NCI-H1417 (cell line): ENCODE data around the gene DUS4L.

Experiments
- DNase-seq, 3 experiments: peaks; one replicate each; lab custom pipeline; 2025; lab: John Stamatoyannopoulos, UW

DUS4L gene, protein sequence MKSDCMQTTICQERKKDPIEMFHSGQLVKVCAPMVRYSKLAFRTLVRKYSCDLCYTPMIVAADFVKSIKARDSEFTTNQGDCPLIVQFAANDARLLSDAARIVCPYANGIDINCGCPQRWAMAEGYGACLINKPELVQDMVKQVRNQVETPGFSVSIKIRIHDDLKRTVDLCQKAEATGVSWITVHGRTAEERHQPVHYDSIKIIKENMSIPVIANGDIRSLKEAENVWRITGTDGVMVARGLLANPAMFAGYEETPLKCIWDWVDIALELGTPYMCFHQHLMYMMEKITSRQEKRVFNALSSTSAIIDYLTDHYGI

DNA sequence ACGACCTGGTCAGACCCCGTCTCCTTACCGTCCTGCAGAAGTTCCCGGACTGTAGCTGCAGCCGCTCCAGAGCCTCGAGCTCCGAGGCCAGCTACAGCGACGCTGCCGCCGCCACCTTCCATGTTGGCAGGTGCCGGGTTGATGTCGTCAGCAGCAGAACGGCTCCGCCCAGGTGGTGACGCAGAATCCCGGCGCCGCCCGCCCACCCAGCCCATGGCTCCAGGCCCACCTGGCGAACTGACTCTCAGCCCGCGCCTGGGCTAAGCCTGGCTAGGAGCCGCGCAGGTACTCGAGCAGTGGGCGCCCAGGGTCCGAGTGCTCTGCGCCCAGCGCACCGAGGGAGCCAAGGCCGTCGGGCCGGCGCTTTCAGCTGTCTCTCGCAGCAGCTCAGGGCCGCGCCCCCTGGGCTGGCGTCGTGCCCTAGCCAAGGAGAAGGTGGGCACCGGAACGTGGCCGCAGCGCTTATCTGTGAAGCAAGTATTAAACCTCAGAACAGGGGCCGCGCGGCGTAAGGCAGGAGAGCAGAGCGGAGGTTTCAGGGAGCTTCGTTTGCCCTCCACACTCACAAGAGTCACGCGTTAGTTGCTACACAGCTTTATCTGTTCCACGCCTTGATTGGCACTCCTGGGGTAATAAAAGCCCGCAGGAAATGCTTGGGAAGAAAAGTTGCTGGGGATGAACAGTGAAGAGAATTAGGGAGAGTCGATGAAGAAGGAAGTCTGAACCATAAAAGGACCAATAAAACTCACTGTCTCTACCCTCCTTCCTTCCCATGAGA lies at the start of gene DUS4L, which contains the start of gene COG5:
Gene DUS4L (plus strand): TSS at position 197 of the 778 bp plus-strand sequence. CDS start 3,100 bp downstream, outside the sequence.
Gene COG5 (minus strand): TSS at position 146 of the 778 bp plus-strand sequence. CDS start 24 bp downstream, at position 122.
- DNase-seq, result peak; percentile 89 to 94 (median 93)

DNA sequence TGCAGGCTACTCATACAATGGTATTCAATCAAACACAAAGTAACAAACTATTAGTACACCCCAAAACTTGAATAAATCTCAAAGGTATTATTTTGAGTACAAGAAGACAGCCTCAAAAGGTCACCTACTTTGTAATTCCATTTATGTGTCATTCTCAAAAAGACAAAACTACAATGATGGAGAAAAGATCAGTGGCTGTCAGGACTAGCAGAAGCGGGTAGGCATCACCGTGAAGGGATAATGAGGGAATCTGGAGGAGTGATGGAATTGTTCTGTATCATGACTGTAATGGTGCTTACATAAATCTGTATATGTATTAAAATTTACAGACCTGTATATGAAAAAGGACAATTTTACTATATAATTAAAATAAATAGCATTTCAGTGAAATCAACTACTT lies 37.1 kb upstream of the DUS4L start:
- DNase-seq, result no peak

DNA sequence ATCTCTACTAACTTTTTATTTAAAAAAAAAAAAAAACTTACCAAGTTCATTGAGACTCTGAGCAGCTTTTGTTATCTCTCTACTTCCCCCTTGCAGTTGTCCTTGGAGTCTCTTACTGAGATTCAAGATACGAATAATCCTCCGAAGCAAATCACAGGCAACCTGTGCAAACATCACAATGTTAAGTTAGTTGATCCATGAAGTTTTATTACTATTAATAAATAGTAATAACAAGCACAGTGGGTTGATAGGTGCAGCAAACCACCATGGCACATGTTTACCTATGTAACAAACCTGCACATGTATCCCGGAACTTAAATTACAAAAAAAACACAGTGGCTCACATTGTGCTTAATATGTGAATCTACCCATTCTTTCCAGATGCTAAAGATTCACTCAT lies 36.6 kb upstream of the DUS4L start:
- no peak for DNase-seq

DNA sequence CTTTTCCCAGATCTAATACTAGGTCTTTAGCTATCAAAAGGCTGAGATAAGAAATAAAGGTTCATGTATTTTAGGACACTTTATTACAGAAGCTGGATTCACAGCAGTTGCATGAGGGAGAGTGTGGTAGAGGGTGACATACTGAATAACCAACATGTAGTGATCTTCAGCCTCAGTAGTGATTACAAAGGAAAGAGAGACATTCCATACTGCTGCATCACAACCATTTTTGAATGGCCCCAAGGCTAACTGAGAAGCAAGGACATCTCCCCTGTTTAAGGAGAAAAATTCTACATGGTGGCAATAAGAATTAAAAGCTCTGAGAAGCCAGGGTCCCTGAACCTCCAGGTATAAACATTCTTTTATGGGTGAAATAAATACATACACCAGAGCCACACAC lies 35.3 kb upstream of the DUS4L start:
- no peak for DNase-seq

DNA sequence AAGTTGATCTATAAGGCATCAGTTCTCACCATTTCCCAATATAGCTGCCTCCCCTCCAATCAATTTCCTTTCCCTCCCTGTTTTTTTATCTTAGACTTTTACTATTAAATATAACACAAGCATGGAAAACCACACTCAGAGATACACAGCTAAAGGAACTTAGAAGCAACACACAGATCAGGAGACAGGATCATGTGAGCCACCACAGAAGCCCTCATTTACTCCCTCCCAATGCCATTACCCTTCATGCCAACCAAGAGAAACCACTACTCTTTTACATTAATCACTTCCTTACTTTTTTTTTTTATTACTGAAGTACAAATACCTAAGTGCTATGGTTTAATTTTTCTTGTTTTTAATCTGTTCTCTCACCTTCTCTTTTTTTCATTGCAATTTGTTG lies 33.0 kb upstream of the DUS4L start:
- no peak for DNase-seq

DNA sequence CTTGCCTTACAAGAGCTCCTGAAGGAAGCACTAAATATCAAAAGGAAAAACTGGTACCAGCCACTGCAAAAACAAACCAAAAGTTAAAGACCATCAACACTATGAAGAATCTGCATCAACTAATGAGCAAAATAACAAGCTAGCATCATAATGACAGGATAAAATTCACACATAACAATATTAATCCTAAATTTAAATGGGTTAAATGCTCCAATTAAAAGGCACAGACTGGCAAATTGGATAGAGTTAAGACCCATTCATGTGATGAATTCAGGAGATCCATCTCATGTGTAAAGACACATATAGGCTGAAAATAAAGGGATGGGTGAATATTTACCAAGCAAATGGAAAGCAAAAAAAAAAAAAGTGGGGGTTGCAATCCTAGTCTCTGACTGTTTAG lies 29.6 kb upstream of the DUS4L start:
- DNase-seq, result no peak

DNA sequence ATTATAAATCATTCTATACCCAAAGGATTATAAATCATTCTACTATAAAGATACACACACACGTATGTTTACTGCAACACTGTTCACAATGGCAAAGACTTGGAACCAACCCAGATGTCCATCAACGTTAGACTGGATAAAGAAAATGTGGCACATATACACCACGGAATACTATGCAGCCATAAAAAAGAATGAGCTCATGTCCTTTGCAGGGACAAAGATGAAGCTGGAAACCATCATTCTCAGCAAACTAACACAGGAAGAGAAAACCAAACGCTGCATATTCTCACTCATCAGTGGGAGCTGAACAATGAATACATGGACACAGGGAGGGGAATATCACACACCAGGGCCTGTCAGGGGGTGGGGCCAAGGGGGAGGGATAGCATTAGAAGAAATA lies 26.5 kb upstream of the DUS4L start:
- DNase-seq, result peak in 1 of 3 experiments; percentile 52

DNA sequence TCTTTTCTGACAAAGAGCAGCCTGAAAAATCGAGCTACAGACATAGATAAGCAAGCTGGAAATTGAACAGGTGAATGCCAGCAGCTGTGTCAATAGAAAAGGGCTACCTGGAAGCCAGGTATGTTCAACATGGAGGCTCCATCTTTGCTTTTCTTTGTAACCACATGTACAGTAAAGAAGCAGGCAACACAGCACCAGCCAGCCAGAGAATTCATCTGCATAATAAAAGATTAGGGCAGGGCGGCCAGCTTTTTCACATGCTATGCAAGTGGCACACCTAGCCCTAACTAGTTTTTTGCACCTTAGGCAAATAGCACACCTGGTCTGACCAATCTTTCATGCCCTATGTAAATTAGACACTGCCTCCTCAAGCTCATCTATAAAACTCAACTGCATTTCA lies 25.8 kb upstream of the DUS4L start:
- peak; percentile 53 to 93 (median 74) for DNase-seq

DNA sequence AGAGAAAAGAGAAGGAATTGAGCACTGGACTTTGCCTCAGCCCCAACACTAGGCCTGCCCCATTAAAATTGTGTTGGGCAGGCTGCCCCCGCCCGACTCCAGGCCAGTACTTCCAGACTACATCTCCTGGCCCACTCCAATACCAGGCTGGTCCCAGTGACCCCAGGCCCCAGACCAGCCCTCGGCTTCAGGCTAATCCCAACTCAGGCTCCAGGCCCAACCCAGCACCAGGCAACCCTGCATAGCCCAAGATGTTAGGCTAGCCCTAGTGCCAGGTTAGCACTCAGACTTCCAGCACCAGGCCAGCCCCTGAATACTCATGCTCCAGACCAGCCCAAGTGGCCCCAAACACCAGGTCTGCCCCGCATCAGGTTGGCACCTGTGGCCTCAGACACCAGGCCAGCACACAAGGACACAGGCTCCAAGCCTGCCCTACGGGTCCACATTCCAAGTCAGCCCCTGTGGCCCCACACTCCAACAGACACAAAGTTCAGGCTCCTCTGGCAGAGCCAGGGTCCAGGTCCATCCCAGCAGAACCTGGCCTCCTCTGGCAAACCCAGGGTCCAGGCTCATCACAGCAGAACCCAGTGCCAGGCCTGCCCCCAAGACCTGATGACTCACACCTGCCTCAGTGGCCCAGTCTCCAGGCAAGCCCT lies 20.3 kb upstream of the DUS4L start:
- DNase-seq, result no peak

DNA sequence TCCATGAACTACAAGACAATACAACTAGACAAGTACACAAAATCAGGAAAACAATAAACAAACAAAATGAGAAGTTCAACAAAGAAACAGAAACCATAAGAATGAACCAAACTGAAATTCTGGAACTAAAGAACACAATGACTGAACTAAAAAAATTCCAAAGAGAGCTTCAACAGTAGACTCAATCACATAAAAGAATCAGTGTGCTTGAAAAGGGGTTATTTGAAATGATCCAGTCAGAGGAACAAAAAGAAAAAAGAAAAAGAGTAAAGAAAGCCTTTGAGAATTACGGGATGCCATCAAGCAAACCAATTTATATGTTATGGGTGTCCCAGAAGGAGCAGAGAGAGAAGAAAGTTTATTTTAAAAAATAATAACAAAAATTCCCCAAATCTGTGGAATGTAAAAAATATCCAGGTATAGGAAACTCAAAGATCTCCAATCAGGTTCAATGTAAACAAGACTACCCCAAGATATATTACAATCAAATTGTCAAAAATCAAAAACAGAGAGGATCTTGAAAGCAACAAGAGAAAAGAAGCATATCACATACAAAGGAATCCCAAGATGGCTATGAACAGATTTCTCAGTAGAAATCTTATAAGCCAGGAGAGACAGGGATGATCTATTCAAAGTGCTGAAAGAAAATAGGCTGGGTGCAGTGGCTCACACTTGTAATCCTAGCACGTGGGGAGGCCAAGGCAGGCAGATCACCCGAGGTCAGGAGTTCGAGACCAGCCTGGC lies 18.8 kb upstream of the DUS4L start:
- DNase-seq, result no peak

DNA sequence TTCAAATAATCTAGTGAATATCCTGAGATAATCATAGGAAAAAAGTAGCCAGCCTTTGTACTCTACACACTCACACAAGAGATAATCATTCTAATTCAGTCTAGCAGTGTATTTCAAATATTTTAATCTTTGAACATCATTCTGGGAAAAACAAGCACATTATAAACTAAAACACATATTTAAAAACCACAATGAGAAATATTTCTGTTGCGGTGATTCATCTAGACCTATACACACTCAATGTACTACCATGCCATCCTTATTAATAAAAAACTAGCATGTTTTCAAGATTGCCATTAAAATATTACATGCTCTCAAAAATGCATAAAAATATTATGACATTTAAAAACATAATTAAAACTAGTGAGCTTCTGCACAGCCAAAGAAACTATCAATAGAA lies 11.8 kb upstream of the DUS4L start:
- no peak for DNase-seq

DNA sequence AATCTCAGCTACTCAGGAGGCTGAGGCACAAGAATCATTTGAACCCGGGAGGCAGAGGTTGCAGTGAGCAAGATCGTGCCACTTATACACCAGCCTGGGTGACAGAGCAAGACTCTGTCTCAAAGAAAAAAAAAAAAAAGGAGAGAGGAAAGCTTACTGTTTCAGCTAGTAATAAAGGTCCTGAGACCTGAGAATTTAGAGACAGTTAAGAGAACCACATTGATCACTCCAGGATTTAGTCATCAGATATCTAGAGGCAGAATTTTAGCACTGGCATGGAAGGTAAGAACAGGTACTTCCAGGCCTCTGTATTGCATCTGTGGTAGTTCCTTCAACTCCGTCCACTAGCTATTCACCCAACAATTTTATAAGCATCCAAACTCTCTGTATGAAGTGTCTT lies 7.9 kb upstream of the DUS4L start:
- no peak for DNase-seq

DNA sequence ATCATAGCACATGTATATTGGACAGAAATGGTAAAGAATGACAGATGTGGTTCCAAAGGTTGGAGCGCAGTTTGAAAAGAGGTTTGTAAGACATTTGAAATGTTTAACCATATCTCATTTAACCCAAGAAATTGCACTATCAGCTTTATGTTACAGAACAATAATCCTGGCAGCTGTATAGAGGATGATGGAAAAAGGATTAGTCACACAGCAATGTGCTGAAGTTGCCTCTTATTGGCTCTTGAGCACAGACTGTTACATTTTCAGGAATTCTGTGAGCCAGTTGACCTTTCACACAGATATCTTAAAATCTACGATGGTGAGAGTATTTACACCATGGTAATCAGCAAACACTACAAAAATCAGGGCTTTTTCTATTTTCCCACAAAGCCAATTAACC lies 3.9 kb upstream of the DUS4L start:
- no peak for DNase-seq

DNA sequence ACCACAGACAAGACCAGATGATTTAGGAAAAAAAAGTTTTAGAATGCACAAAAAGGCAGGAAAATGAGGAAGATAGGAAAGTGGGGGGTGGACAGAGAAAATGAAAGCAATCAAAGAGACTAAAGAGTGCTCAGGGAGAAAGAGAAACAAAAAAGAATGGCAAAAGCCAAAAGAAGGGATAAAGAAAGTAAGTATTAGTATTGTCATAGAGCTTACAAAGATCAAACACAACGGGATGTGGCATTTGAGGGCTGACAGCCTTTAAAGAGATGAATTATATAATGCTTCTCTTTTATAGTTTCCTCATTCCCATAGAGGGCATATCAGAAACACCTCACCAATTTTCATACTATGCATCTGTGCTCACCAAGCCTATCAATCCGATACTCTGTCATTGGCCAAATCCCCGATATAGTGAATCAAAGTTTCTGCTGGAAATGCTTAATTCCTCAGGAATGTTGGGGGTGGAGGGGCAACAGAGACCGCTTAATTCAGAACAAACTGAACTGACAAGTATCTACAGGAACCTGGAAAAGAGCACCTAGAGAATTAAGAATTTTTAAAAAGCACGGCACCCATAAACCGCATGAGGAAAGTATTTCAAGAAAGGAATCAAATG lies 2.8 kb upstream of the DUS4L start:
- DNase-seq, result no peak

DNA sequence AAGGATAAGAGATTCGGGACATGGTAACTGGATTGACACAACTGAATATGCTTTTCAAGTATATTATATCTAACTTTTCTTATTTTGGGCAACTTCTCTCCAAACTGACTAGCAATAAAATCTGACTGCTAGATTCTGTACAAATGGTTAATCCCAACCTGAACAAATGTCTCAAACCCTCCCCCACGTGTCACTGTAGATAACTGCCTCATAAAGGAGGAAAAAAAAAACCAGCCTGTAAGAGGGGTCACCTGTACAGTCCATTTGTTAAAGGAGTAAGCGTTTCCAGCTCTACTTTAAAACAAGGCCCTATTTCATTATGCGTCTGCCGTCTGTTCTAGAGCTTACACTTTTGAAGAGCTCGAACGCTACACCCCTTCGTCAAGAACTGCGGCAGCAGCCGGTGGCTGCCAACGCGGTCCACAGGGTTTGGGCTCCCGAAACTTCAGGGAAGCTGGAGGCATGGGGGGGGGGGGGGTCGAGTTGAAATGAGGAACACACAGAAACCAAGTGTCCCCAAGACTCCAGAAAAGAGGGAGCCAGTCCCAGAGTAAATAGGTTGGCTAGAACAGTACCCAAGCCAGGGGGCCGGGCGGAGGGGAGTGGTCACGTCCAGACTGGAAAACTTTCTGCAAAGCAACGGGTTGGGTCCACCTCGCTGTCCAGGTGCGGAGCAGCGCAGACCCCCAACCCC lies 543 bp upstream of the DUS4L start:
- DNase-seq, result peak in 2 of 3 experiments; percentile 28 to 91

DNA sequence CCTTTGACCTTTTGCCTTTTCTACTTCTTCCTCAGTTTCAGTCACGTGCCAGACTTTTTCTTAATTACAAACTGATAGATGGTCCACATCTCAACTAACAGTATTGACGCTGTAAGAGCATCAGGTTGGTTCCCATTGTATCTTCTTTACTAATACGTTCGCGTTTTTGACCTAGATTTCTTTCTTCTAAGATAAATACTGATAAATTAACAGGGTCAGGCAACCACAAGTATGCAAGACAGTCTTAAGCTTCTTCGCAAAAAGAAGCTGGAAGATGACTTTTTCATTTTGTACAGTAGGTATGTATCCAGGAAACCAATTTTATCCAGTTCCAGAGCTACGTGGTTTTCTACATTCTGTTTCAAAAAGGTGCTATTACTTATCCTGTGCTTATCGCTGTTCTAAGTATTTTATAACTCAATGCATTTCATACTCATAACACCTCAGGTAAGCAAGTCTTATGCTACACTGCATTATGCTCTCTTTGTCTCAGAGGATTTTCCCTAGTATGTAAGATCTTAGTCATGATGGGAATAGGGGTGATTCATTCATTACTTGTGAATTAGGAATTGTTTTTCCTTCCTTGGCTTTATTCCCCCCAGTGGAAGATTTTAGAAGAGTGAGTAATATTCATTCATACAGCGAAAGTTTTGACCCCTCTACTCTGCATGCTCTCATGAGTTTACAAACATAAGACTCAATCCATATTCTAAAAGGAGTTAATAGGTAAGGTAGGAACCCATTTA lies 955 bp downstream of the DUS4L start:
- no peak for DNase-seq

DNA sequence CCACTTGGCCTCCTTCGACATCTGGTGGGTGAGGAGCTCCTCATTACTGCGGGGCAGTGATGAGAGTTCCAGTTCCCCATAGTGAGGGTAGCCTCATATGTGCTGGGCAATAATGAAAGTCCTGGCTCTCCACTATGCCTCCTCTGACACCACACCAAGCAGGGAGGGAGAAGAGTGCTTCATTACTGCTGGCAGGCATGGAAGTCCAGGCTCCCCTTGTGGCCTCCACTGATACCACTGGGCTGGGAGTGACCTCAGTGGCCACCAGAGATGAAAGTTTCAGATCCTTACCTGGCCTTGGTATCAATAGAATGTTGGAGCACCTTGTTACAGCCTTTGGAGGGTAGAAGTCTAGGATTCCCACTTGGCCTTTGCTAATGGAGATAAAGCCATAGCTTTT lies 6.5 kb downstream of the DUS4L start:
- DNase-seq, result no peak

DNA sequence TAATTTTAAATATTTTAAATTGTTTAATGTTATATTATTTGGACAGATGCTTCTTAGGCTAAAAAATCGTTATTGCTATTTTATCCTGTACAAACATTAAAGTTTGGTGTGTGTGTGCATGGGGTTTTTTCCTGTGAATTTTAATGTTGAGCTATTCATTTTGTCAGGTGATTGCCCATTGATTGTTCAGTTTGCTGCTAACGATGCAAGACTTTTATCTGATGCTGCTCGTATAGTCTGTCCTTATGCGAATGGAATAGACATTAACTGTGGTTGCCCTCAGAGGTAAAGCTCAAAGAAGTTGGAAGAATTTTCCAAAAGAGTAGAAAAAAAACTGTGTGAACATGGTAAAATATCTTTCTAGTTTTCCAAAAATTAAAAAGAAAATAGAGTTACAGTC lies 9.8 kb downstream of the DUS4L start:
- DNase-seq, result no peak

DNA sequence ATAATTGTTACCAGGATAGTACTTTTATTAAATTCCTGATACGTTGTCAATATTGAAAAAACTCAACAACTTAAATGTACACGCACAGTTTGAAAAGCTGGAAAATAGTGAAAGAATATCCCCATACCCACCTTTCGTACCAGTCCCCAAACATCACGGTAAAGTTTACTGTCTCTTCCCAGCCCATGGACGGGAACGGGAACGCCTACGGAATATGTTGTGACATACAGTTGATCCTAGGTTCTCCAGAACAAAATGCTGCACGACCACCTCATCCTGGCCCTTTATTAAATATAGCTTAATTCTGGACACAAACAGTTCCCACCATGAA lies 15.7 kb downstream of the DUS4L start:
- DNase-seq, result no peak
